HS-5 (cell line): ENCODE measurements around the gene DHRS7B.
"Not testable (repeated sequence)": the region's sequence is repeated elsewhere in the genome, so short reads cannot be mapped to it uniquely, and the experiment has no call there.

Experiments
- DNase-seq: peaks from one replicate; pipeline ENCODE4 v3.0.0-alpha.2; 2012; ENCODE audit warnings: low read depth

DHRS7B gene

DNA sequence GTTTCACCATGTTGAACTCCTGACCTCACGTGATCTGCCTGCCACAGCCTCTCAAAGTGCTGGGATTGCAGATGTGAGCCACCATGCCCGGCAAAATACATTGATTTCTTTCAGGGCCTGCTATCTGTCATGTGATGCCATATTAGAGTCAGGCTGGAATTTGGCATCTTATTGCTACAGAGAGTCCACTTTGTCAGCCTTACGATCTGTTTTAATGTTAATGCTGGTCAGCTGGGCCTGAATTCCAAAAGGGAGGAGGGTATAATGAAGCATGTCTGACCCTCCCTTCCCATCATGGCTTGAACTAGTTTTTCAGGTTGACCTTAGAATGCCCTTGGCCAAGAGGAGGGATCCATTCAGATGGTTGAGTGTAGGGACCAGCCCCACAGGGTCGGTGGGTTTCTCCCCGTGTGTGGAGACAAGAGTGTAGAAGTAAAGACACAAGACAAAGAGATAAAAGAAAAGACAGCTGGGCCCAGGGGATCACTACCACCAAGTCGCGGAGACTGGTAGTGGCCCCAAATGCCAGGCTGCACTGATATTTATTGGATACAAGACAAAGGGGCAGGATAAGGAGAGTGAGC lies 19.6 kb upstream of the DHRS7B start:
- not testable (repeated sequence) for DNase-seq

DNA sequence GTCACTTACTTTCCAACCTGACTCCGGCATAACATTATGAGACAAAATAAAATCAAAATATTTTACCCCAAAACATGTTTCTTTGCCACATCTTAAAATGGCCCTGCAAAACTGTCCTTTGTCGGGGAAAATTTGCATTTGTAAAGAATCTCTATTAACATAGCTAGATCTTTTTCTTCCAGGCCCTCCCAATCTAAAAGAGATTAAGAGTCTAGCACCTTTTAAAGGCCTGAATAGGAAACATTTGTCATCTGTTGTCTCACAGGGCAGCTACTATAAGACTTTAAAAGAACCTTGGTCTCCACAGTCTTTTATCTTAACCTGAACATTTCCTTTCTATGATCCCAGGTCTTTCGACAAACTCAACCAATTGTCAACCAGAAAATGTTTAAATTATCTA lies 18.1 kb upstream of the DHRS7B start:
- no peak for DNase-seq

DNA sequence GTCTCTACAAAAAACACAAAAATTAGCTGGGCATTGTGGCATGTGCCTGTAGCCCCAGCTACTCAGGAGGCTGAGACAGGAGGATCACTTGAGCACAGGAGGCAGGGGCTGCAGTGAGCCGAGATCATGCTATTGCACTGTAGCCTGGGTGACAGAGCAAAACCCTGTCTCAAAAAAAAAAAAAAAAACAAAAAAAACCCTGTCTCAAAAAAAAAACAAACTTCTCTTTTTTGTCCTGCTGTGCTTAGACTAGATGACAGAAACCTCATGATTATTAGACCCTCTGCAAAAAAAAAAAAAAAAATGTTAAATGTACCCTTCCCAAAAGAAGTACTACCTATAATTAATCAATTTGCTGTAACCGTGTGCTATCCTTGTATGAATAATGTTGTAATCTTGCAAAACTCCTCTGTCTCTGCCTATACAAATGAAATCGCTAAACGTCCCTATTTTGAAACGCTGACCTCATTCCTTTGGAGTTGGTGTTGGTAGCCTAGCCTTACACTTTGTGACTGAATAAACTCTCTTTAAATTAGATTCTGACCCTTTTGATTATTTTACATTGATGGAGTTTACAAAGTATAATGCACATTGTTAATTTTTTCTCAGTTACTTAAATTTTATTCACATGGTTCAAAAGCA lies 13.6 kb upstream of the DHRS7B start:
- no peak for DNase-seq

DNA sequence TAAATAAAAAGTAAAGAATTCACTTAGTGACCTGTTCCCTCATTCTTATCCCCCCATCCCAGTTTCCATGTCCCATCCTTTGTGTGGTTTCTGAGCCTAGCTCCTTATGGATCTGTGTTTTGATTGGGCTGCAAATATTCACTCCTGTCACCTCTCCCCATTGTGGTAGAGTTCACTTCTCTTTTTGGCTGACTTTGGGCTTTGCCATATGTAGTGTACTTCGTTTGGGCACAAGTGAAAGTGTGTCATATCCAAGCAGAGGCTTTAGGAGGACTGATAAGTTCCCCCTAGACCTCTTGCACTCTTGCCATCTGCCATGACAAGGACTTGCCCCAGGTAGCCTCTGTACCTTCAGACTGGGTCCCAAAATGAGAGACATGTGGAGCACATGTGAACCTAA lies 13.0 kb upstream of the DHRS7B start:
- no peak for DNase-seq

DNA sequence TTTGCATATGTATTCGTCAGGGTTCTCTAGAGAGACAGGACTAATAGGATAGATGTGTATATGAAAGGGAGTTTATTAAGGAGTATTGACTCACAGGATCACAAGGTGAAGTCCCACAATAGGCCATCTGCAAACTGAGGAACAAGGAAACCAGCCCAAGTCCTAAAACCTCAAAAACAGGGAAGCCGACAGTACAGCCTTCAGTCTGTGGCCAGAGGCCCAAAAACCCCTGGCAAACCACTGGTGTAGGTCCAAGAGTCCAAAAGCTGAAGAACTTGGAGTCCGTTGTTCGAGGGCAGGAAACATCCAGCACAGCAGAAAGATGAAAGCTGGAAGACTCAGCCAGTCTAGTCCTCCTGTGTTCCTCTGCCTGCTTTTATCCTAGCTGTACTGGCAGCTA lies 12.0 kb upstream of the DHRS7B start:
- DNase-seq, result not testable (repeated sequence)

DNA sequence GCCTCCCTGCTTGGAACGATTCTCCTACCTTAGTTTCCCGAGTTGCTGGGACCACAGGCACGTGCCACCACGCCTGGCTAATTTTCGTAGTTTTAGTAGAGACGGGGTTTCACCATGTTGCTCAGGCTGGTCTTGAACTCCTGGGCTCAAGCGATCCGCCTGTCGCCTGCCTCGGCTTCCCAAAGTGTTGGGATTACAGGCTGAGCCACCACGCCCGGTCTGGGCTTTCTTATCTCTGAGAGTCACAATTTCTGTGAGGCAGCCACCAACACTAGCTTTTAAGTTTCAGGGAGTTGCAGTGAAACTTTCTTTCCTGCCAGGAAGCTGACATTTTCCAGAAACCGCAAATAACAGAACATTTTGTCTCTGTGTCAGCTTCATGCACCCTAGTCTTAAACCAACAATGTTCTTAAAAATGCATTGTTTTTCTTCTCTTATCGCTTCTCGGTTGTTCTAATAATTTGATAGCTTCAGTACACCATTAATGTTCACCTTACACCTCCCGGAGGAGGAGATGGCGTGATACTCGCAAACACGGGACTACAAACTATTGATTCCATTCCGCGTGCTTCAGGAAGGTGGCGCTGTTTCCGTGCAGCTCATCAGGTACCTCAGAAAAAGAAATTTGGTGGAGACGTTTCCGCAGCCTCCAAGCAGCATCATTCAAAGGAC lies 7.4 kb upstream of the DHRS7B start:
- DNase-seq, result no peak

DNA sequence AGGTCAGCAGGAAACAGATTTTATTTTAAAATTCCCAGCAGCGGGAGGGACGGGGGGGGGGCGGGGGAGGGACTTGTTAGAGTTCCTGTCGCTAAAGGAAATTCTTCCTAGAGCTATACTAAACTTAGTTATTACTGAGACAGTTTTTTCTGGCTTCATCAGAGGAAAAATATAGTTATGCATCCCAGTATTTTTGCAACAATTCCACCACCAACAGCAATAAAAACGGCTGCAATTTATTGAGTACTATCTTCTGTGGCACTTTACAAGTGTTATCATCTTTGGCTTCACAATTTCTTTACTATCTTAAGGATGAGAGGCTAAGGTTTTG lies 6.9 kb upstream of the DHRS7B start:
- no peak for DNase-seq

DNA sequence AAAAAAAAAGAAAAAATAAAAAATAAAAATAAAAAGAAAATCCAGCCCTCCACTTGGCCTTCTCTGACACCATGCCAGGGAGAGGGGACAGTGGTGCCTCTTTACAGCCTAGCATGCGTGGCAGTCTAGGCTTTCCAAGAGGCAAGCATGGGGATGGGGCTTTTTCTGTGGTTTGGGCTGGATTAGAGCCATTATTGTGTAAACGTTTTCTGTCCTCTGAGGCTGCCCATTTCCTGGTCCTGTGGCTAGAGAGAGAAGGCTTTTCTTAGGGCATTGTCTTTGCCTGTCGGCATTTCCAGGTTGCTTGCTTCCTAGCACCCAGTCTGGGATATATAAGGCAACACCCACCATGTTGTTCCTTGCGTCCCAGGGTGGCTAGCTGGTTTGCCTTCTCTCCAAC lies 2.7 kb upstream of the DHRS7B start:
- DNase-seq, result no peak

DNA sequence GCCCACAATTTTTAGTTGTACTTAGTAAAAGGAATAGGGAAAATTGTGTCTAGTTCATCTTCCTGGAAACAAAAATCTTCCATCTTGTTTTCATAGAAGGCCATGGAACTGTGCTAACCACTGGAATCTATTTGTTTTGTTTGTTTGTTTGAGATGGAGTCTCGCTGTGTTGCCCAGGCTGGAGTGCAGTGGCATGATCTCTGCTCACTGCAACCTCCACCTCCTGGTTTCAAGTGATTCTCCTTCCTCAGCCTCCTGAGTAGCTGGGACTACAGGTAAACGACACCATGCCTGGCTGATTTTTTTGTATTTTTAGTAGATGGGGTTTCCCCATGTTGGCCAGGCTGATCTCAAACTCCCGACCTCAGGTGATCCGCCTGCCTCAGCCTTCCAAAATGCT lies 2.2 kb upstream of the DHRS7B start:
- not testable (repeated sequence) for DNase-seq

DNA sequence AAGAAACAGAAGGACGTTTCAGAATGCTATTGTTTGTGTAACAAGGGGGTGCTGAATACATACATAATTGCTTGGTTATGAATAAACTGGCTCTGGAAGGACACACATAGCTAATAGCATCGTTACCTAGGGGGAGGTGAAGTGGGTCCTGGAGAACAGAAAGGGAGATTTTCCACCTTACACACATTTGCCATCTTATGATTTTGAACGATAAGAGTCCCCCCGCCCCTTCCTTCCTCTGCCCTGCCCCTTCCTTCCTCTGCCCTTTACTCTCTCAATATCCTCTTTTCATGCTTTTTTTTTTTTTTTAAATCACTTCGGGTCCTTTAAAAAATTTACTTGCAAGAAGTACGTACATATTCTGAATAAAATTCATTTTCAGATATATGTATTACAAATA lies 902 bp upstream of the DHRS7B start:
- DNase-seq, result no peak

DNA sequence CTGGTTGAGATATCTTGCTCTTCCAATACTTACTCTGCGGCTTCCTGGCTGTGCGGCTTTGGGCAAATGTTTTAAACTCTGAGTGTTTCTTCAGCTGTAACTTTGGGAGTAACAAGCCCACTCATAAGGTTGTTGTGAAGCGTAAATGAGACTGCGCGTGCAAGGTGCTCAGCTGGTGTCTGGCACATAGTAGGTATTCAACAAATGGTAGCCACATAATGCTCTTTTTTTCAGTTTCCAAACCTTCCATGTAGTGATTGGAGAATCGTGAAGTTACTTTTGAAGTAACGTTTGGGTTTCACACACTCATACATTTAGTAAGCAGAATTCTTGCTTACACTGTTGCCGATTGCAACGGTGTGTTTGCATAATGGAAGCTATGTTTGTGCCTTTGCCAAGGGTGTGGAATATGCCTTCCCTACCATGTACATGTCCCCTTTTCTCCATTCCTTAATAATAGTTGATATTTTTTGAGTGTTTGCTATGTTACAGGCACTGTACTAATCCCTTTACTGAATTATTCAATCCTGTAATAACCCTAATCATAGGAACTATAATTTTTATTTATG lies 829 bp downstream of the DHRS7B start:
- DNase-seq, result no peak

DNA sequence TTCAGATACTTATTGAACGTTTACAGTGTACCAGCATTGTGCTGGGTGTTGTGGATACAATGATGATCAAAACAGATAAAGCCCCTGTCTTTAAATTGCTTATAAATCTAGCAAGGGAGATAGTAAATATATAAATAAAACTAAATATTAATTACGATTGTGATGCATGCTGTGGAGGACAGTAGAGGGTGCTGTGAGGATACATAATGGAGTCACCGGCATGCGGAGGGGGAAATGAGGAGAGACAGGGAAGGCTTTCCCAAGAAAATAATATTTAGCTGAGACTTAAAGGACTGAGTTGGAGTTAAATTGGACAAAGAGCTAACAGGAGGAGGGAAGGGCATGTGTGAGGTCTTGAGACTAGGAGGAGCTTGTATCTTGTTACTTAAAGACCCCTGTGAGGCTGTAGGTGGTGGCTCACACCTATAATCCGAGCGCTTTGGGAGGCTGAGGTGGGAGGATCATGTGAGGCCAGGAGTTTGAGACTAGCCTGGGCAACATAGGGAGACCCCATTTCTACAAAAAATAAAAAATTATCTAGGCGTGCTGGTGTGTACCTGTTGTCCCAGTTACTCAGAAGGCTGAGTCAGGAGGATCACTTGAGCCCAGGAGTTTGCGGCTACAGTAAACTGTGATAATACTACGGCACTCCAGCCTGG lies 2.4 kb downstream of the DHRS7B start:
- DNase-seq, result no peak

DNA sequence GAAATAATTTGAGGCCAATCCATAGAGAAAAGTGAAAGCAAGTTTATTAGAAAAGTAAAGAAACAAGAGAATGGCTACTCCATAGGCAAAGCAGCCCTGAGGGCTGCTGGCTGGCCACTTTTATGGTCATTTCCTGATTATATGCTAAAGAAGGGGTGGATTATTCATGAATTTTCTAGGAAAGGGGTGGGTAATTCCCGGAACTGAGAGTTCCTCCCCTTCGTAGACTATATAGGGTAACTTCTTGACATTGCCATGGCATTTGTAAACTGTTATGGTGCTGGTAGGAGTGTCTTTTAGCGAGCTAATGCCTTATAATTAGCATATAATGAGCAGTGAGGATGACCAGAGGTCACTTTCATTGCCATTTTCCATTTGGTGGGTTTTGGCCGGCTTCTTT lies 4.4 kb downstream of the DHRS7B start:
- no peak for DNase-seq

DNA sequence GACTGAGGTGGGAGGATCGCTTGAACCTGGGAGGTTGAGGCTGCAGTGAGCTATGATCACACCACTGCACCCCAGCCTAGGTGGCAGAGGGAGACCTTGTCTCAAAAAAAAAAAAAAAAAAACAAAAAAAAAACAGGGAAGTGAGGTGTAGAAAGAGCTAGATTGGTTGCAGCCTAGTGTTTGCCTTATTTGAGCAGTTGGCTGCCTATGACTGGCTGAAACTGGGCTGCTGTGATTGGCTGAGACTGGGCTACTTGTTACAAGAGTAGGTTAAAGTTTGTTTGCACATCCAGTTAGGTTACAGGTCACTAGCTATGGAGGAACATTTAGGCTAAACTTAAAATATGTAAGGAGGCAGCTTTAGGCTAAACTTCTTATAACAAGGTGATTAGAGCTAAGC lies 5.7 kb downstream of the DHRS7B start:
- DNase-seq, result no peak

DNA sequence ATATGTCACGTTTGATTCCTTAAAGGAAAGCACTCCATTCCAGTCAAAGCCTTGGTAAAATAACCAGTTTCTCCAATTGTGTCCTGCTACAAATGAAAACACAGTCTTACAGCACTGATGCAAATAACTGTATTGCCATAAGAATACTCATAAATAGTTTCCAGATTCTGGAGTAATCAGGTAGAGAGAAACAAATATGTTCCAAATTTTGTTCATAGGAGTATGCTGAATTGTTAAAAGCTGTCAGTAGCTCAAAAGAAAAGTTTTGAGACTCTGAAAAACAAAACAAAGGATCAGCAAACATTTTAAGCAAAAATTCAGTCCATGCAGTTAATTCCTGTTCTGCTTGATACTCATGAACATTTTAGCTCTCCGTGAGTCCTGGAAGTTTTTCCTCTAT lies 7.8 kb downstream of the DHRS7B start:
- DNase-seq, result no peak

DNA sequence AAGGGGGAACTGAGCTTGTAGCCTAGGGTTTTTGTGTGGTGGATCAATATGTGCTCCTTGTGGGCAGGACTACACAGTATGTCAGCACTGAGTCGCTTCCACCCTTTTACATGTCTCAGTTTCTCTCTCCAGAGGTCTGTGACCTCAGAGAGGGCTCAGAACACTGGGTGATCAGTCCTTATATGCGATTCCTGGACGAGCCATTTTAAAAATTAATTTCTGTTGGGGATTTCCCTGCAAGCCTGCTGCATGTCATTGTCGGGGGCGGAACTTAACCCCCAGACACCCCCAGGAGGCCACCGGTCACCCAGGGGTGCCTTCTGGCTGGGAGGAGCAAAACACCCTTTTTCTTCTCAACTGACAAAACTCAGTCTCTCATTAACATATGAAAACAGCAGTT lies 14.1 kb downstream of the DHRS7B start:
- no peak for DNase-seq

DNA sequence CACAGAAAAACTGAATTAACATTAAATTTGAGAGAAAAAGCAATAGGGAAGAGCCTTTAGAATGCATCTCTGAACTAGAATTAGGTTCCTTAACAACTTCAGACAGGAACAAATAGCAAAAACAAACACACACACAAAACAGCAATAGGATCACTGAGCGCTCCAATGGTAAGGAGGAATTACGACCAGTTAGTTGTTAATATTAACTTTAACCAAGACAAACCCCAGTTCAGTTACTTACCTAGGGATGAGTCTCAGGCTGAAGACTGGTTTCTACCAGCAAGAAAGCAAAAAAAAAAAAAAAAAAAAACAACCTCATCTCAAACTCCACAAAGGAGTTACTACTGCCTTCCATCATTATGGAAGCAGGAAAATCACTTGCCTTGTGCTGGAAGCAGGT lies 14.6 kb downstream of the DHRS7B start:
- no peak for DNase-seq

DNA sequence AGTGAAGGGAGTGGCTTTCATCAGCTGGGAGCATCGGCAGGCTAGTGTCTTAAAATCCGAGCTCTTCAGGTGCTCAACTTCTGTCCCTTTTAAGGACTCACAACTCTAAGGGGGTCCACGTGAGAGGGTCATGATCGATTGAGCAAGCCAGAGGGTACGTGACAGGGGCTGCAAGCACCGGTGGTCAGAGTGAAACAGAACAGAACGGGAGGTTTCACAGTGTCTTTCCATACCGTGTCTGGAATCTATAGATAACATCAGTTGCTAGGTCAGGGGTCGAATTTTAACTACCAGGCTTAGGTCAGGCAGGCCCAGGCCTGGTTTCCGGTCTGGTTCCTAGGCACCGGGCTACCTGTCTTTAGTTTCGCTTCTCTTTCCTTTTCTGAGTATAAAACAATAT lies 15.3 kb downstream of the DHRS7B start:
- not testable (repeated sequence) for DNase-seq

DNA sequence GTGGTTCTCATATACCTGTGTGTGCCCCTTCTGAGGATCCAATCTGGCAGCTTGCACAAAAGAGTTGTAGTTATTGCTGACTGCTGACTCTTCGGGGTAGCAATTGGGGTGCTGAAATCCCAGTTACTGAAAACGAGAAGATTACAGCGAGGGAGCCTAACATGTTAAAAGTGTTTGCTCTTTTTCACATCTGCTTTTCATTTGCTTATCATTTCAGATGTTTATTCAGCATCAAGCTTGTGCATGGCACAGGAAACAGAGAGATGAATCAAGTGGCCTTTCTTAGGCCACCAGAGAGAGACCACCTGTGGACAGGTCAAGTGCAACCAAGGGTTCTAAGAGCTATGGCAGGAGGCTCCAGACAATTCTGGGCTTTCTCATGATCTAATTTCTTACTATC lies 16.9 kb downstream of the DHRS7B start:
- no peak for DNase-seq

DNA sequence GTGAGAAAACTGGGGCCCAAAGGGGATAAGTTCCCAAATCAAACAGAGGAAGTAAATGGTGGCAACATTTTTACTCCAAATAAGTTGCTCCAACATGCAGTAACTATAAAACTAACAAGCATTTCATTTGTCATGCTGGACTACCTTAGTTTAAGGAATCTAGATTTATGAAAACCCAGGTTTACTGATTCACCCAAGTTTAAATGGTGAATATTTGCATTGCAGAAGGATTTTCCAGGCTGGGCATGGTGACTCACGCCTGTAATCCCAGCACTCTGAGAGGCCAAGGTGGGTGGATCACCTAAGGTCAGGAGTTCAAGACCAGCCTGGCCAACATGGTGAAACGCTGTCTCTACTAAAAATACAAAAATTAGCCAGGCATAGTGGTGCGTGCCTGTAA lies 17.5 kb downstream of the DHRS7B start:
- not testable (repeated sequence) for DNase-seq

DNA sequence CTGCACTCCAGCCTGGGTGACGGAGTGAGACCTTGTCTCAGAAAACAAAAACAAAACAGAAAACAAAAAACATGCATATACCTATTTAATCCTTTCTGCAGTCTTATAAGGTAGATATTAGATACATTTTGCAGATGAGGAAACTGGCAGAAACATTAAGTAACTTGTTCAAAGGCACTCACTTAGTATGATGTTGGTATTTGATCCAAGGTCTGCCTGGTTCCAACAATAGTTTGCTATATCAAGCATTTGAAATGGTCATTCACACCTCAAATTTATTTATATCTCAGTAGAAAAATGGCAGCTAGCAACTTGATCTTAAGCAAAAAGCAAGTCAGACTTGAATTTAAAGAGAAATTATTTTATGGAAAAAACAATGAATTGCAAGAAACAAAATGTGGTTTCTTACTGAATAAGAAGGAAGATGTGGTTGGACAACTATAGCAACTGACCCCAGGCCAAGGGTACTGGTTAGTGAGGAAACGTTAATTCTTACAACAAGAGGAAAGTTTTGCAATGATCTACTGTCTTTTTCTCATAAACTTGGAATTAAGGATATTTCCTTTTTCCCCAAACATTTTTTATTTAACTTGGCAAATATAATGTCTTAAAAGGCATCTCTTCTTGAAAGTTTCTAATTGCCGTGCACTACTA lies 19.7 kb downstream of the DHRS7B start:
- no peak for DNase-seq

DNA sequence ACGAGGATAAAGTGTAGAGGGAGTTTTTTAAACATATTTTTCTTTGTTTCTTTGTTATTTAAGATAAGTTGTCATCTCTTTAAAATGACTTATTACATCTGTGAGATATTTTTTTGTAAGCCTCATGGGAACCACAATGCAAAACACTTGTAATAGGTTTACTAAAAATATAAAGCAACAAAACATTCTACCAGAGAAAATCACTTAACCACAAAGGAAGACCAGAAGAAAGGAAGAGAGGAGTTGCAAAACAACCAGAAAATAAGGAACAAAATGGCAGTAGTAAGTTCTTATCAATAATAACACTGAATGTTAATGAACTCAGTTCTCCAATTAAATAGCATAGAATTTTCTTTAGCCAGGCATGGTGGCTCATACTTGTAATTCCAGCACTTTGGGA lies 22.9 kb downstream of the DHRS7B start:
- no peak for DNase-seq

DNA sequence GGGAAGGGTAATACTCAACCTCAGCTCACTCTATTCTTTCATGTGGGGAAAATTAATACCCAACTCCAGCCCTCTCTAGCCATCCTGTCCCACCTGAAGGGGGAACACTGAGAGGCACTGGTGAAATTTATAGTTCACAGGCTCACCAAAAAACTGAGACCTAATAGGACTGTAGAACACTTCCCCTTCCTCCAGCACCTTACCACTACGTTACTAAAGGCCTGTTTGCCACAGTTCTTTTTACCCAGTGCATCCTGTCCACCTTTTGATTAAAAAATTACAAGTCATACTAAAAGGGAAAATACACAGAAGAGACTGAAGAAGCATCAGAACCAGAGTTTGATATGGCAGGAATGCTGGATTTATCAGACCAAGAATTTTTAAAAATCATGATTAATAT lies 26.0 kb downstream of the DHRS7B start:
- DNase-seq, result no peak
